Measurements from ENCODE around the gene TMEM167A. TPM values are rescaled to one million over a fixed set of nuclear protein-coding genes. Genes with fewer than 3 reads are reported as not detected.

TMEM167A gene
- total and polyA plus RNA-seq, 8 donors, result 75.3 to 127 (median 83.4) TPM

DNA sequence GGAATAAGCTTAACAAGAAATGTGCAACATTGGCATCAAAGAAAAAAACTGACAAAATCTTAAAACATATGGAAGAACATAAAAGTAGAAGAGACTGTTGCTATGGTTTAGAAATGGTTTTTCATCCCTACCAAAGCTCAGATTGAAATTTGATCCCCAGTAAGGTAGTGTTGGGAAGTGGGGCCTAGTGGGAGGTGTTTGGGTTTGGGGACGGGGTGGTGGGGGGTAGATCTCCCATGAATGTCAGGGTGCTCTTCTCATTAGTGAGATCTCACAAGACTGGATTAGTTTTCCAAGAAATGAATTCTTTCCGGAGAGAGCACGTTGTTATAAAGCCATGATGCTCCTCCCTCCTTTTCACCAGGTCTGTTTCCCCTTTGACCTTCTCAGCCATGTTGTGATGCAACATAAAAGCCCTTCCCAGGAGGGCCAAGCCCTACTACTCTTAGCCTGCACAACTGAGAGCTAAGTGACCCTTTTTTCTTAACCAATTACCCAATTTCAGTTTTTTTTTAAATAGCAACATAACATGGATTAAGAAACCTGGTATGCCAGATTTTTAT lies 10.6 kb downstream of the TMEM167A start:
- DNase-seq (no peak), ATAC-seq (no peak)
- H3K4me1 ChIP-seq, result peaks cover 0 to 20% of the 10 kb centered on the region in 2 donors
- no peaks in the 10 kb centered on the region for H3K9me3 ChIP-seq
- TF ChIP-seq, protein P1, sequence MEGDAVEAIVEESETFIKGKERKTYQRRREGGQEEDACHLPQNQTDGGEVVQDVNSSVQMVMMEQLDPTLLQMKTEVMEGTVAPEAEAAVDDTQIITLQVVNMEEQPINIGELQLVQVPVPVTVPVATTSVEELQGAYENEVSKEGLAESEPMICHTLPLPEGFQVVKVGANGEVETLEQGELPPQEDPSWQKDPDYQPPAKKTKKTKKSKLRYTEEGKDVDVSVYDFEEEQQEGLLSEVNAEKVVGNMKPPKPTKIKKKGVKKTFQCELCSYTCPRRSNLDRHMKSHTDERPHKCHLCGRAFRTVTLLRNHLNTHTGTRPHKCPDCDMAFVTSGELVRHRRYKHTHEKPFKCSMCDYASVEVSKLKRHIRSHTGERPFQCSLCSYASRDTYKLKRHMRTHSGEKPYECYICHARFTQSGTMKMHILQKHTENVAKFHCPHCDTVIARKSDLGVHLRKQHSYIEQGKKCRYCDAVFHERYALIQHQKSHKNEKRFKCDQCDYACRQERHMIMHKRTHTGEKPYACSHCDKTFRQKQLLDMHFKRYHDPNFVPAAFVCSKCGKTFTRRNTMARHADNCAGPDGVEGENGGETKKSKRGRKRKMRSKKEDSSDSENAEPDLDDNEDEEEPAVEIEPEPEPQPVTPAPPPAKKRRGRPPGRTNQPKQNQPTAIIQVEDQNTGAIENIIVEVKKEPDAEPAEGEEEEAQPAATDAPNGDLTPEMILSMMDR (IDR thresholded peaks at IDR 0.05), result no peak
- H3K36me3 ChIP-seq, result peaks cover 0 to 15% of the 10 kb centered on the region in 2 donors
- no peak overlapping the region for H3K4me3 ChIP-seq
- H3K27ac ChIP-seq, result no peak overlapping the region
- intact Hi-C loops (cut with DNase I), result no loop called here
- H3K27me3 ChIP-seq, result no peaks in the 10 kb centered on the region

DNA sequence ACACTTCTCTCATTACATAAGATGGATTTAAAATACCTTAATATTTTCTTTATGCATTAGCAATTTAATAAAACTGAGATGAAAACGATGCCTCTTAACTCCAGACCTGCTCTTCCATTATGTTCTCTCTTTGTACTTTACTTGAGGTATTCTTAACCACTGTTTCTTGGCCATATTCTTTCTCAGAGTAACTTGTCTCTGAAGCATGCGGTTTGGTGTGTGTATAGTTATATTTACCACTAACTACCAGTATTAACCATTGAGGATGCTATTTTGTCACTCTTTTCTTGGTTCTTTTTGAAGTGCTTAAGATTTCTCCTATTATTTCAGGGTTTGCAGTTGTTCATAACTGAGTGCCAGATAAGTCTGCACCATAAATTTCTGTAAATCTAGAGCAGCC lies 17.9 kb downstream of the TMEM167A start:
- no peak for ATAC-seq
- TF ChIP-seq, protein P1 (IDR thresholded peaks at IDR 0.05), result no peak
- intact Hi-C loops (cut with DNase I), result no loop called here
- H3K4me3 ChIP-seq, result no peak overlapping the region
- no peak for DNase-seq
- H3K36me3 ChIP-seq, result peaks cover 0 to 66% of the 10 kb centered on the region in 2 donors
- no peaks in the 10 kb centered on the region for H3K9me3 ChIP-seq
- no peak overlapping the region for H3K27ac ChIP-seq
- no peaks in the 10 kb centered on the region for H3K27me3 ChIP-seq
- H3K4me1 ChIP-seq, result no peaks in the 10 kb centered on the region

DNA sequence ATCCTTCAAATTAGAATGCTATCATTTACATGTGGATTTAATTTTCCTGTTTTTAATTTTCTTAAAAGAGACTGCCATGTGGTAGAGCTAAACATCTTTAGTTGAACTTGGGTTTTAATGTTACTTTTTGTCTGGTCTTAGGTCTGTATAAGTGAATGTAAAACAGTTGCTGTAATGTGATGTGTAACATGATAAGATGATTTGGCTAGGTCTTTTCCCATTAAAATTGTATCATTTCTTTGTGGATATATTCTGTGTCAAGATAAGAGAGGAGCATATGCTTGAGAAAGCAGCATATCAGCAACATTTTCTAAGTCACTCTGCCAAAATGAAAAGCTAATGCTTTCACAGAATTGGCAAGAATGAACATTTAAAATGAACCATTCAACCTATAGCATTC lies 18.5 kb downstream of the TMEM167A start:
- intact Hi-C loops (cut with DNase I), result no loop called here
- no peak overlapping the region for H3K4me3 ChIP-seq
- no peaks in the 10 kb centered on the region for H3K9me3 ChIP-seq
- peaks cover 0 to 60% of the 10 kb centered on the region in 2 donors for H3K36me3 ChIP-seq
- no peak for ATAC-seq
- peak in 2 of 4 donors; percentile 62 to 65 for DNase-seq
- H3K4me1 ChIP-seq, result no peaks in the 10 kb centered on the region
- no peaks in the 10 kb centered on the region for H3K27me3 ChIP-seq
- H3K27ac ChIP-seq, result no peak overlapping the region
- TF ChIP-seq, protein P1 (IDR thresholded peaks at IDR 0.05), result no peak

DNA sequence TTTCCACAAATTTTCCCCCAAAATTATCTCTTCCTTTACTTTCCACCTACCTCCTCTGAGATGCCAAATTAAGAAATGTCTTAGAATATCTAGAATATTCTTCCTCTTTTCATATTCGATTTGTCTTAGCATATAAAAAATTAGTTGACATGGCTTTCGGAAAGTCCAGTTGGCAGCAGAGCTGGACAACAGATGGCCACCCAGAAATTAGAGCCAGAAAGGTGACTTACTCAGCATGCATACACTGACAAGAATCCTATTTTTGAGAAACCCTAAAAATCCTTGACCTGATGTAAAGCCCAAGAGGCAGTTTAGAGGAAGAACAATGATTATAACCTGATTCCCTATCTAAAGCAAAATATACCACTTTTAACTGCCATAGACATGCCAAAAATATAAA lies 22.0 kb downstream of the TMEM167A start:
- TF ChIP-seq, protein P1 (IDR thresholded peaks at IDR 0.05), result no peak
- peaks cover 0 to 65% of the 10 kb centered on the region in 2 donors for H3K36me3 ChIP-seq
- no peaks in the 10 kb centered on the region for H3K27me3 ChIP-seq
- DNase-seq (no peak), ATAC-seq (no peak)
- no peaks in the 10 kb centered on the region for H3K4me1 ChIP-seq
- H3K9me3 ChIP-seq, result no peaks in the 10 kb centered on the region
- intact Hi-C loops (cut with DNase I), result no loop called here
- H3K27ac ChIP-seq, result no peak overlapping the region
- H3K4me3 ChIP-seq, result no peak overlapping the region

DNA sequence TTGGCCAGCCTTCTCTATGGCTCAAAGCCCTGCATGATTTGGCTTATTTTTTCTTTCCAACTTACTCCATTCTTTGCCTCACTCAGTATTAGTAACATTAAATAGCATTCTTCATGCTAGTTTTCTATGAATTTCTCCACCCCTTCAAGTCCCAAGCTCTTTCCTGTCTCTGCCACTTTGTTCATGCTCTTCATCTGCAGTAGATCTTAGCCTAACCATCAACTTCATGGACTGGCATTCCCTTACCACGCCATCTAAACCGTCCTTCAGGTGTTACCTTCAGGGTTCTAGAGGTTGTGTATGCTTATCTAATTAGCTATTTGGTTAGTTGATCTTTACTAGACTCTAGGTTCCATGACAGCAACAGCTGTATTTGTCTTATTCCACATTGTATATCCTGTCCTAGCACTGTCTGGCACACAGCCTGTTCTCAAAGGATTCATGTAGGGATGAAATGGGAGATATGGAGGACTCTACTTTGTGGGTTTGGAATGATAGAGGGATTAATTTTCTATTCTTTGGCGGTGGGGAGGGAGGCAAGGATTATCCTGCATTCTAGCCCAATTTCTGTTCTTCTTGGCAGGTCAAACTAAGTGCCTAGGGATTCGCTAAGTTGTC lies 26.4 kb downstream of the TMEM167A start:
- H3K27ac ChIP-seq, result no peak overlapping the region
- ATAC-seq, result no peak
- no peak for DNase-seq

More for the DNA sequence above, 26.4 kb downstream of the TMEM167A start:
- Histone ChIP-seq H3K4me3 (no peak overlapping the region), H3K4me1 (no peaks in the 10 kb centered on the region), H3K36me3 (peaks cover 0 to 45% of the 10 kb centered on the region in 2 donors), H3K27me3 (no peaks in the 10 kb centered on the region), H3K9me3 (no peaks in the 10 kb centered on the region)
- intact Hi-C loops (cut with DNase I), result no loop called here
- TF ChIP-seq, protein P1 (IDR thresholded peaks at IDR 0.05), result no peak
